GM03348 (cell line): ENCODE data around the gene DNAI2.

Experiments
- DNase-seq: peaks from one replicate; pipeline ENCODE4 v3.0.0; 2012; ENCODE audit warnings: low spot score

Gene DNAI2, protein sequence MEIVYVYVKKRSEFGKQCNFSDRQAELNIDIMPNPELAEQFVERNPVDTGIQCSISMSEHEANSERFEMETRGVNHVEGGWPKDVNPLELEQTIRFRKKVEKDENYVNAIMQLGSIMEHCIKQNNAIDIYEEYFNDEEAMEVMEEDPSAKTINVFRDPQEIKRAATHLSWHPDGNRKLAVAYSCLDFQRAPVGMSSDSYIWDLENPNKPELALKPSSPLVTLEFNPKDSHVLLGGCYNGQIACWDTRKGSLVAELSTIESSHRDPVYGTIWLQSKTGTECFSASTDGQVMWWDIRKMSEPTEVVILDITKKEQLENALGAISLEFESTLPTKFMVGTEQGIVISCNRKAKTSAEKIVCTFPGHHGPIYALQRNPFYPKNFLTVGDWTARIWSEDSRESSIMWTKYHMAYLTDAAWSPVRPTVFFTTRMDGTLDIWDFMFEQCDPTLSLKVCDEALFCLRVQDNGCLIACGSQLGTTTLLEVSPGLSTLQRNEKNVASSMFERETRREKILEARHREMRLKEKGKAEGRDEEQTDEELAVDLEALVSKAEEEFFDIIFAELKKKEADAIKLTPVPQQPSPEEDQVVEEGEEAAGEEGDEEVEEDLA

DNA sequence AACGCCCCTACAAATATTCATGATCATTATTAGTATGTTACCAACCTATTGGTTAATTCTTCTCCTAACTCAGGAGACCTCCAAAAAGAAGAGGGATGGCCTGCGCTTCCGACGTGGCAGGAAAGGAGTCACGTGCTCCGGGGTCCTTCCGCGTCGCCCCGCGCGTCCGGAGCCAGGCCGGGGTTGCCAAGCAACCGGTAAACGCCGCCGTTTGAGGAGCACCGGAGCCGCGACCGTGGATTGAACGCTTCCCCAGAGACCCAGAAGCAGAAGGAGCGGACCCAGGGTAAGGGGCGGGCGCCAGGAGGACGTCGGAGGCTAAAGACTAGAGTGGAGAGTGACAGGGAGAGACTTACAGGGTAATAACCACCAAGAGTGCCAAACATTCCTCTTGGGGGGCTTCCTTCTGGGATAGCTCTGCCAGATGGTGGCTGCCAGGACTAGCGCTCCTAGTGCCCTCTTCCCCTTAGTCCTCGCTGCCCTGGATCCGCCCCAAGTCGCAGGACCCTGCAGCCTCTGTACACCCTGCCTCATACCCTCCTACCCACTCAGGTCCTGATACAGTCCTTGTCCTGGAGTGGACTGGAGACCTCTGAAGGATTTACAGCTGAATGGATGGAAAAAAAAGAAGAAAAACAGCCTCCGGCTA, at the start of gene DNAI2:
Gene DNAI2, plus strand, starts transcription at position 175 of the 649 bp plus-strand sequence. CDS start 7,584 bp downstream, outside the sequence.
- DNase-seq, result no peak

DNA sequence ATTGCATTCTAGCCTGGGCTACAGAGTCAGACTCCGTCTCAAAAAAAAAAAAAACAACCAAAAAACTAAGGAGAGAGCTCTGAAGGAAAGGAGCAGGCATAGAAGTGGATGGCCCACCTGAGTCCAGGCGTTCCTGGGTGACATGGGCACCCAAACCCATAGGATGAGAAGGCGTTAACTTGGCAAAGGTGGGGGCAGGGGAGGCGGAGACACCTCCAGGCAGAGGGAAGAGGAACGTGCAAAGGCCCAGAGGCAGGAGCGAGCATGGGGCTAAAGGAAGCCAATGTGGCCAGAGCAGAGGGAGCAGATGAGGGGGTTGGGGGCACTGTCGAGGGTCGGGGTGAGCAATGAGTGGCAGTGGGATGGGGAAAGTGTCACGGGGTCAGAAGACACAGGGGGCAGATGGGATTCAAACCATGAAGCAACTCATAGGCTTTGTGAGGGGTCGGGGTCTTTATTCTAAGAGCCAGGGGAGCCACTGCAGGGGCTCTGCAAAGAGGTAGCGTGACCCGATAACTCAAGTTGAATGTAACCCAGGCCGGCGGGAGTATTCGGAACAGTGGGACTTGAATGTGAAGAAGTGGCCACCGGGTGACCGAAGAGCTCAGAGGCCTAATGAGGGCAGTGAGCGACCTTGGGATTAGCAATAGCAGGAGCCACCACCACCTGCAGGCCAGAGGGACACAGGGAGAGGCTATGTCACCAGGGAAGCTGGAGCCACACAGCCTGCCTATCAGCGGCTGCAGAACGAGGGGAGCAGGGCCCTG, 48.9 kb upstream of the DNAI2 start:
- DNase-seq, result no peak

DNA sequence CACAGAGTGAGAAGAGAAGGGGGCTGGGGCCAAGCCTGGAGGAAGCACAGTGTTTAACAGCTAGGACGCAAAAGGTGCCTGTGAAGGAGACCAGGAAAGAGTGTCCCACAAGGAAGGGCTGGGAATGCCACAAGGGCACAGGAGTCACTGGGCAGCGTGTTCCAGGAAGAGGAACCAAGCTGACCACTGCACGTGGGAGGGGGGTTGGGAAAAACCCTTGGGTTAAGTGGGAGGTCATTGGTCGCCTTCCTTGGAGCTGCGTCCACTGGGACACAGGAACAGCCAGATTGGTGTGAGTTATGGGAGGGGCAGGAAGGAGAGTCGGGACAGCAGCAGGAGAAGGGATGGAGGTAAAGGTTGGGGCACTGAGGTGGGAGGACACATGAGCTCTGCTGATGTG, 47.8 kb upstream of the DNAI2 start:
- DNase-seq, result no peak

DNA sequence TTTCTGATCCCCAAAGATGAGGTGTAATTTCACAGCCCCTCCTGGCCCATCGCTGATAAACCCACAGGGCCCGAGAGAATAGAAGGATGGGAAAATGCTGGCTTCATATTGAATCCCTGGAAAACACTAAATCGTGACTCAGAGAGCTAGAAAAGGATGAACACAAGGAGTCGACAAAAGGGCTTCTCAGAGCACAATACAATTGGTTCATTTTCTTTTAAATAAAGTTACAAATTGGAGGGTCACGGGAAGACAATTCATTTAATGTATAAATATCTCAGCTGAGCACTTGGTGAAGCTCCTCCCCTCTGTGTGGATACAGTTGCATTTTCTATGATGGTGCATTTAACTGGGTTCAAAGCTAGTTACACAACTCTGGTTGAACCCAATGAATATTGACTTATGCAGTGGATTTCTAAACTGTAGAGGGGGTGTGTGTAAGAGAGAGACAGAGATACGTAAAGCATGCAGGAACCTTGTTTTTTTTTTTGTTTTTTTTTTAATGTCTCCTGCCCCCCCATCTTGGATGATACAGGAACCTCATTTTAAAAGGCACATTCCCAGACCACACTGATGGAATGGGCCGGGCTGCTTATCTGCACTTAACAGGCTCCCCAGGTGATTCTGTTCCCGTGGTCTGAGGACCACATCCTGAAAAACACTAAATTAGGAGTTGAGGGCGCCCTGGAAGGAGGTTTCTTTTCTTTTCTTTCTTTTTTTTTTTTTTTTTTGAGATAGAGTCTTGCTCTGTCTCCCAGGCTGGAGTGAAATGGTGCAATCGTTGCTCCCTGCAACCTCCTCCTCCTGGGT, 46.6 kb upstream of the DNAI2 start:
- DNase-seq, result no peak

DNA sequence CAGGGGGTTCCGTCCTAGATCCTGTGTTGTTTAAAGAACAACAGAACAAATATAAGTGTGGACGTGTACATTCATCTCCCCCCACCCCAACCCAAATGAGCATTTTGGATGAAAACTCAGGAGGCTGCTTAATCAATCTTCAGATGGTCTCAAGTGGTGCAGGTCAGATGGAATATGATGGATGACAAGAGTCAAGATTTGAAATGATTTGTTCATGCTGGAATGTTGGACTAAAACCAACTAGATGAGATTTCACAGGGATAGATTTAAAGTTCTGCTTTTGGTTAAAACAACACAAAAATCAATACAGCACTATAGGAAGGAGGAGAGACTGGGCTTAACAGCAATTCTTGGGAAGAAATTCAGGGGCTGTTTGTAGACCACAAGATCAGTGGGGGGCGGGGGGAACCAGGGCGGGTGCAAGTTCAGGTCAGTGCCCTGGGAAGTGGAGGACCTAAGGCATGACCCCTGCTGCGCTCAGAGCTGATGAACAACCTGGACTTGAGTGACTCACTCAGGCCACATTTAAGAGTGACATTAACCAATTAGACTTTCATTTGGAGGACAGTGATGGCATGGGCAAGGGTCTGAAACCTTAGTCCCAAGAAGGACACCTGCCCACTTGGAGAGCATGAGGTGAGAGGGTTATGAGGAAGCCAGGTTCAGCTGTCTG, 45.6 kb upstream of the DNAI2 start:
- DNase-seq, result no peak

DNA sequence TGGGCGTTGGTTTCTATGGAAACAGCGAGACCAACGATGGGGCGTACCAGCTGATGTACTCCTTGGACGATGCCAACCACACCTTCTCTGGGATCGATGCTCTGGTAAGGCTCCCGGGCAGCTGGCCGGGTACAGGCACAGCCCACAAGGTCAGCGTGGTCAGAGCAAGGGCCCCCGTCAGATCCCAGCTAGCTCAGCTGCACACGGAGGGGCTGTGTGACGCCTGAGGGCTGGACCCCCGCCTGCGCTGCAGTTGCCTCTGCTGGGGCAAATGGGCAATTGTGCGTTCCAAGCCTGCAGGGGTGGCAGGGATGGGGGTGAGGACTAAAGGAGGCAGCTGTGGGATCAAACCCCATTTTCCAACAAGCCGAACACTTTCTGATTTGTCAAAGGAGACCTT, 43.1 kb upstream of the DNAI2 start:
- no peak for DNase-seq

DNA sequence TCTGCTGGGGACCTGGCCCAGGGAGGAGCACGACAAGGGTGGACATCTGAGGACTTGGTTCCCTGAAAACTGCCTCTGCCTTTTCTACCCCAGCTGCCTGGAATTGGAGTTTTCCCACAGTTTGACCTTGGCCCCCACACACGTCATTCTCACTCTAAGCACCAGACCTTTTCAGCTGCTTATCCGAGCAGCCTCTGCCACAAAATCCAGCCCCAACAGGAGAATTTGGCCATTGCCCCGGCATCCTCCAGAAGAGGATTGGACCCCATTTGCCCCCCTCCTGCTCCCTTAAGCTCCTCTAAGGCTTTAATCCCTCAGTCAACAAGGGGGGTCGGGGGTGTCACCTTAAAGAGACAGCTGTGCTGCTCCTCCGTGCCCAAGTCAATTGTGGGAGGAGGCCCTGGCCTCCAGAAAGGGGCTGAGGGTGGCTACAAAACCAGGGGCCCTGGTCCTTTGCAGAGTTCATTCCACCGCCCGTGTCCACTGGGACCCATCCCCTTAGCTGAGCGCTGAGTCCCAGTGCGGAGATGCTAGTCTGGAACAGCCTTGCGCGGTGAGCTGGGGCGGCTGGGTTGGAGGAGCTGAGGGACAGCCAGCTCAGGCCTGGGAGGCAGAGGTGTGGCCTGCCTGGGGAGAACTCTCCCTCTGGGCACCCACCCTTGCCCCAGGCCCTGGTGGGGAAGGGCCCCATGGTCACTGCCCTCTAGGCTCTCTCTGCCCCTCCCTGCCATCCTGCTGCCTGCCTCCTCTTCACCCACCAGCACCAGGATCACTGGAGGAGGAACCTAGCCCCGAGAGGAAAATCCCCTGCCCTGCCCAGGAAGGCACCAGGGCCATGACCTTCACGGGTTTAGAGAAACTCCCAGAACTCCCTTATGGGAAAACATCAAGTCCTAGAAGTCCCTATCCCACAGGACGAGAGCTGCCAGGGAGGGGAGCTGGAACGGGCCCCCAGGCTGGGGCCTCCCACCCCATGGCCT, 41.8 kb upstream of the DNAI2 start:
- DNase-seq, result no peak

DNA sequence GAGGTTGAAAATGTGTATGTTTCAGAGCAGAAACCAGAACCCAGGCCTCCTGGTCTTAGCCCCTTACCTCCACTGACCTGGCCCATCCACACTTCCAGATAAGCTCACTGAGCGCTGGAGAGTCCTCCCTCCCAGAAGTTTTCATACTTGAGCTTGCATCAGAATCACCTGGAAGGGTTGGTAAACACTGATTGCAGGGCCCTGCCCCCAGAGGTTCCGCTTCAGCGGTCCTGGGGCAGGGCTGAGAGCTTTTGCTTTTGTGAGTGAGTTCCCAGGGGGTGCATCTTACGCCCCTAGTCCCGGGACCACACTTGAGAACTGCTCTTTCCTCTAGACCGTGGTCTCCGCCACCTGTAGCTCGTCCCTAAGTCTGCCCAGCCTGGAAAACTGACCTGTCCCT, 40.1 kb upstream of the DNAI2 start:
- no peak for DNase-seq

DNA sequence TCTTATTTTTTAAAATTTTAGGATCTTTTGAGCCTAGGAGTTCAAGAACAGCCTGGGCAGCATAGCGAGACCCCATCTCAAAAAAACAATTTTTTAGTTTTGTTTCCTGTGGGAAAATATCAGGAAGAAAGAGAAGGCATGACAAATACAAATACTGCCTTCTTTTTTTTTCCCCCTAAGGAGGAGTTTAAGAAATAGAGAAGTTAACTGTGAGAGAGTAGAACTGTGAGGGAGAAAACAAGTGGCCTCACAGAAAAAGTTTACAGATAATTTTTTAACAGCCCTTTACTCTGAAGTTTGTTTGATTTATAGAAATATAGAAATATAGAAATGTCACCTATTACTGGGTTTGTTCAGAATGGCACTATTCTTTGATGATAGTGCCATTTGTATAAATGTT, 39.5 kb upstream of the DNAI2 start:
- DNase-seq, result no peak

DNA sequence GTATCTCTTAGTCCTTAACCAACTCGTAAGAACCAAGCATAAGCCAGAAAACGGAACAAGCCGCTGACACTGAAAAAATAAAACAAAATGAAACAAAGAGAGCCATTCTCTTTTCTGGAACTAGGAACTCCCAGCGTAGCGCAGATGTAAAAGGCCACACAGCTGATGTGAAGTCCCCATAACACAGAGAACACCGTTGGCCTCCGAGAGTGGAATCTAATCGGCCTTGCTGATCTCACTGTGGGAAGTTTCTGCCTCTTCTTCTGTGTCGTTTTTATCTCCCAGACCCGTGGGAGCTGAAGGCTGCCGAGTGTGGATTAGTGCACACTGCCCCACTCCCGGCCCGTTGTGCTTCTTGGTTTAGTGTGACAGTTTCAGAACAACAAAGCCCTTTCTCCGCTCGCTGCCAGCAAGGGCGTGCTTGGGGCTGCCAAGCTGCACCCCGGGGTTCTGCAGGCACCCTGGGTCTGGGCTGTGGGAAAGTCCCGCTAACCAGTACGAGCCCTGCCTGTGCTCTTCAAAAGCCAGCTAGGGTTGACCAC, 38.9 kb upstream of the DNAI2 start:
- no peak for DNase-seq

DNA sequence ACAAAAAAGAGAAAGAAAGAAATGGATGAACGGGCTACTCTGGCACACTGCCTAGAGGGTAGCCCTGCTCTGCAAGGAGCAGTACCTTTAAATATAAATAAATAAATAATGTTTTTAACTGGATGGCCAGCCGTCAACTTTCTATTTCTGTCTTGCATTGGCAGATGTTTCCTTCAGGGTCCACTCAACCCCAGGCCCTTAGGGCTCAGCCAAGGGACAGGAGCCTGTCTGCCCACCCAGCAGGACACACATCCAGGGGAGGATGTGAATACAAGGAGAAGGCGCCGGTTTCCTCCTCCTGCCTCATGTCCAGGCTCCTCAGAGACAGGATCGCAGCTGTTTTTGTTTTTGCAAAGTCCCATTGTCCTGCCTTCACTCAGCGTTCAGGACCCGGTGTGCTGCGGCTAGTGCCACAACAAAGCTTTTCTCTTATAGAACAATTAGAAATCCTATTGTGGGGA, 38.1 kb upstream of the DNAI2 start:
- DNase-seq, result no peak

DNA sequence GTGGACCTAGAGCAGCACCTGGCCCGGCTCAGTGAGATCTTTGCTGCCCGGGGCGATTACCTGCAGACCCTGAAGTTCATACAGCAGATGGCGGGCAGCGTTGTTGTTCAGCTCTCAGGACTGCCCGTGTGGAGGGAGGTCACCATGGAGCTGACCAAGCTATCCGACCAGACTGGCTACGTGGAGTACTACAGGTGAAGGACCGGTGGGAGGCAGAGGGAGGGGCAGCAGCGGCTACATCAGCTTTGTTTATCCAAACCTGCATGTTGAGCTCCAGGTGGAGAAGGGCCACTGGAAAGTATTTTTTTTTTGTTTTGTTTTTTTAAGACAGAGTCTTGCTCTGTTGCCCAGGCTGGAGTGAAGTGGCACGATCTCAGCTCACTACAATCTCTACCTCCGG, 36.7 kb upstream of the DNAI2 start:
- no peak for DNase-seq

DNA sequence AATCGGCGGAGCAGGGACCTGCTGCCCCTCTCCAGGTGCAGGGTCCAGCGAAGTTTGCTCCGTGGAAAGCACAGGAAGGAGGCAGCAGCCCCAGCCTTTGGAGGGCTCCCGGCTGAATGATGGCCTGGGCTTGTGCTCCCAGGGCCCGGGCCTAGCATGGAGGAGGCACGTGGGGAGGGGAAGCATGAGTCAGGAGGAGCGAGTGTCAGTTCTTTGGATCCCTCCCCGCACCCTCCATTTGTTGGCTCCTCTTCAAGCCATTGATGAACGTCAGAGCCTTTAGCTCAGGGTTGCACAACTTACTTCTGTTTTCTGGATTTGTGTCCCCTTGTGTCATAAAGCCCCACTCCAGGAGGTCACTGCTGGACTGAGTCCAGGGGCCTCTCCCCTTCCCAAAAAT, 34.9 kb upstream of the DNAI2 start:
- DNase-seq, result no peak

DNA sequence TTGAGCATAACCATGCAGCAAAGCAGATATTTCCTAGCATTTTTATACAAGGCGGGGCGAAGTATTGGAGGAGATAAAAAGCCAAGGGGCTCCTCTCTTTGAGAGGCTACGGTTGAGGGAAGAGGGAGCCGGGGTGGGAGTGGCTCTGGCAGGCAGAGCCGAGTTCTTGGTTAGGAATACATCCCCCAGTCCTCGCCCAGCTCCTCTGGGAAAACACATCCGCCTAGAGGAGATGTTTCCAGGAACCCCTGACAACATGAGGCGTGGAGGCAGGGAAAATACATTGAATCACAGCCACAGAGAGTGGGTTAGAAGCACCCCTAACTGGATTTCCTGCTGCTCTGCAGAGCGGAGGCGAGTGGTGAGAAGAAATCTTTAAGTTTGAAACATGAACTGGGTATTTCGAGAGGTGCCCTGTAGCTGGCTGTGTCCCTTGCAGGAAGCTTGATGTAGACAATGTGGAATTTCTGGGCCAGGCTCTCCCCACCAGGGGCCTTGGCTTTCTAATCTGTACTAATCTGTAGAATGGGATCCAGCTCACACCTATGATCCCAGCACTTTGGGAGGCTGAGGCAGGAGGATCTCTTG, 33.3 kb upstream of the DNAI2 start:
- no peak for DNase-seq

DNA sequence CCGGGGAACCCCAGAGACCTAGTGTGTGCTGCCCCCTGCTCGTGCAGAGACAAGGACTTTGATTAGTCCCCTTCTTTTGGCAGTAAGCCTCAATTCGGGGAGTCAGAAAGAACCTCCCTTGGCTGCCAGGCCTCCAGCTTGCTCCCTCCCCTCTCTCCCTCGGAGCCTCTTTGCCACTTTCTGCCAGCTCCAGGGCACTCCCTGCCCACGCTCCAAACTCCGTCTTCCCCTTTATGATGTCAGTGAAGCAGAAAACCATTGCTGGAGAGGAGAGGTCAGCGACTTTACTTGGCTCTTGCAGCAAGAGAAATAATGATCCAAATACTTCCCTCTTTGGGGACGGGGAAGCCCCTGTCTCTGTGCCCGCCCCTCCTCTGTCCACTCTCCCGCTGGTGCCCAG, 32.6 kb upstream of the DNAI2 start:
- DNase-seq, result no peak

DNA sequence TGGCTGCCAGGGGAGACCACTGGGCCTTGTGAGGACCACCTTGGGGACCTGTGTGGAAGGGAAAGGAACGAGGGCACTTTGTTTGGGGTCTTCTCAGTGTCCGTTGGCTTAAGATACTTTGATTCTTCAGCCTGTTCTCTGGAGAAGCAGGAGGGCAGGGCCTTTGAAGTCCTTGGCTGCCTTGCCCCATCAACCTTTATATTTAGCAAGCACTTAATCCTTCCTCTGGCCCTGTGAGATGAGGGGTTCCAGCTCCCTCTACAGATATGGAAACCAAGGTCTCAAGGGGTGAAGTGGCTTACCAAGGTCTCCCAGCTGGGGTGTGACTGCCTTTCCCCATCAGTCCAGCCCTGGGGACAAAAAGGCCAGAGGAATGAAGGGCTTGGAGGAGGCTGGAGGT, 32.2 kb upstream of the DNAI2 start:
- DNase-seq, result no peak

DNA sequence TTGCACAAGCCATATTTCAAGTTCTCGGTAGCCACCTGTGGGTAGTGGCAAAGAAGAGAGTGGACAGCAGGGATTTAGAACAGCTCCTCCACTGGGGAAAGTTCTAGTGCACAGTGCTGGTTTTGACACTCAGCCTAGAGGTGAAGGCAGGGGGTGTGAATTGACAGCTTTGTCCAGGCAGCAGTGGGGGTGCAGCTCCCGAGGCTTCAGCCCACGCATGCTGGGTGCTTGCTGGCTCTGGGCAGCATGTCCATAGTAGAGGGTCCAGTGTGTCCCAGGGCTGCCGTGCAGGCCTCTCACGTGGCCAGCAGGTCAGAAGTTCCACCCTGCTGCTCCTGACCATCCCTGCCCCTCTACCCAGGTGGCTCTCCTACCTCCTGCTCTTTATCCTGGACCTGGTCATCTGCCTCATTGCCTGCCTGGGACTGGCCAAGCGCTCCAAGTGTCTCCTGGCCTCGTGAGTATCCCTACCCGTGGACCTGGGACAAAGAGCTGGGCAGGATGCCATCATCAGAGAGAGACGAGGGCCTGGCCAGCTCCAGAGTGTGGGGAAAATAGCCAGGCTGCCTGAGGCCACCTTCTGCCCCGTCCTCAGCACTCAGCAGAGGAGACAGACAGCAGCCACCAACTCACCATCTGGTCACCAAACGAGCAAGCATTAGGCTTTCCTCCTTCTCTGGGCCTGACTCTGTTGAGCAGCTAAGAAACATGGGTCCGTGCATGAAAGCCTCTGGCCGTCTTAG, 30.9 kb upstream of the DNAI2 start:
- DNase-seq, result no peak

DNA sequence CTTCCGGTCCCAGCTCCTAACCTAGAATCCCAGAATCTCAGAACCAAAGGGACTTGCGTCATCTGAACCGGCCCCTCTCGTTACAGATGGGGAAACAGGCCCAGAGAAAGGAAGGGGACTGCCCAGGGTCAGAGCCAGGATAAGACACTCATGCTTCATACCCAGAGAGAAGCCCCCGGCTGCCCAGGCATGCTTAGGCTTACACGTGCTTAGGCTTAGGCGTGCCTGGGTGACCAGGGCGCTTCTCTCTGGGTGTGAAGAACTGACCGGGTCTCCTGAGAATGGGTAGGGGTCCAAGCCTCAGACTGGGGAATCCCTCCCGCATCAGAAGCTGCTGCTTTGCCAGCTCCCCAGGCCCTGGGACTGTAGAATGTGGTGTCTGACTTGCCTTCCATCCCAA, 29.9 kb upstream of the DNAI2 start:
- DNase-seq, result no peak
